DMS 273 treated with DMSO at 0.1 percent for 48 hours (cell line): ENCODE measurements around the gene B9D2.
A peak's percentile ranks its signal among the peaks of the same experiment; 100 is the strongest.
"Not testable (repeated sequence)": the region's sequence is repeated elsewhere in the genome, so short reads cannot be mapped to it uniquely, and the experiment has no call there.

Source experiments
- DNase-seq: peaks from one replicate; lab custom pipeline; 2025; lab: John Stamatoyannopoulos, UW

The B9D2 gene

GRCh38 chr19:41363753-41364523 lies at the start of gene B9D2:
Gene B9D2, minus strand, starts transcription at chr19:41364149. Its CDS starts 630 bp downstream, at chr19:41363519.
- DNase-seq: peak; percentile 97

- DNase-seq: no peak
Measured at GRCh38 chr19:41412953-41413352, 49.0 kb upstream of the B9D2 start.

GRCh38 chr19:41411968-41412265 lies 48.0 kb upstream of the B9D2 start:
- no peak for DNase-seq

GRCh38 chr19:41411100-41411967 lies 47.4 kb upstream of the B9D2 start:
- no peak for DNase-seq

- no peak for DNase-seq
Measured at GRCh38 chr19:41410336-41411054, 46.5 kb upstream of the B9D2 start.

GRCh38 chr19:41409288-41409687 lies 45.3 kb upstream of the B9D2 start:
- no peak for DNase-seq

GRCh38 chr19:41408846-41409245 lies 44.9 kb upstream of the B9D2 start:
- DNase-seq: not testable (repeated sequence)

GRCh38 chr19:41408256-41408655 lies 44.3 kb upstream of the B9D2 start:
- no peak for DNase-seq

GRCh38 chr19:41407271-41407670 lies 43.3 kb upstream of the B9D2 start:
- DNase-seq: no peak

- no peak for DNase-seq
Measured at GRCh38 chr19:41405776-41406175, 41.8 kb upstream of the B9D2 start.

- no peak for DNase-seq
Measured at GRCh38 chr19:41403181-41403970, 39.4 kb upstream of the B9D2 start.

- no peak for DNase-seq
Measured at GRCh38 chr19:41402010-41402409, 38.1 kb upstream of the B9D2 start.

GRCh38 chr19:41401483-41401882 lies 37.5 kb upstream of the B9D2 start:
- no peak for DNase-seq

GRCh38 chr19:41399525-41399924 lies 35.6 kb upstream of the B9D2 start:
- no peak for DNase-seq

GRCh38 chr19:41399091-41399490 lies 35.1 kb upstream of the B9D2 start:
- DNase-seq: no peak

GRCh38 chr19:41398598-41398997 lies 34.6 kb upstream of the B9D2 start:
- no peak for DNase-seq

- DNase-seq: no peak
Measured at GRCh38 chr19:41398050-41398418, 34.1 kb upstream of the B9D2 start.

- DNase-seq: peak; percentile 98
Measured at GRCh38 chr19:41397086-41398049, 33.4 kb upstream of the B9D2 start, which contains the start of the genes BCKDHA and EXOSC5. Gene BCKDHA, plus strand, starts transcription at chr19:41397818. Its CDS starts 10 bp downstream, at chr19:41397828. Gene EXOSC5, minus strand, starts transcription at chr19:41397359. Its CDS starts 31 bp downstream, at chr19:41397328.

- no peak for DNase-seq
Measured at GRCh38 chr19:41395355-41395754, 31.4 kb upstream of the B9D2 start.

GRCh38 chr19:41392775-41393174 lies 28.8 kb upstream of the B9D2 start:
- DNase-seq: no peak
